ENCODE measurements around the gene LPP. TPM values are rescaled to one million over a fixed set of nuclear protein-coding genes. Genes with fewer than 3 reads are reported as not detected.

The LPP gene
- total and polyA plus RNA-seq, 9 of the 15 experiments (the other 6 are each of a cell fraction or from before 2014, with no cell fraction given), result 0.07 to 0.18 TPM; not detected in 7

GRCh38 chr3:188685789-188686188 is 531.8 kb downstream of the LPP start:
- no peak for ATAC-seq
- H3K9ac ChIP-seq (ENCODE audit: insufficient read depth in 1 of 2, low read depth in 2 of 2, low read length in 2 of 2), result no peak overlapping the region
- H3K4me2 ChIP-seq (ENCODE audit: insufficient read depth, low read length), result no peak overlapping the region
- no peak overlapping the region for H2AFZ ChIP-seq (ENCODE audit: low read depth, low read length)
- 0% methylated on average over 1 of the region's 1 CpG for WGBS (ENCODE audit: insufficient coverage, low coverage, missing lambda C conversion rate)
- 0 out of 2 replicates have a peak, but pooled peaks cover 1% of the 10 kb centered on the region for H3K9me3 ChIP-seq (replicated peaks; ENCODE audit: control insufficient read depth, insufficient read depth, low read depth, low read length)
- ChIA-PET CTCF (ENCODE audit: low intra/inter-chr PET ratio) (interaction anchor here (0.9 kb wide), 1 partner anchor 945 kb away, joined by 3 read pairs; no protein-coding TSS in a partner anchor), POLR2A (interaction anchor here (0.6 kb wide), 1 partner anchor 626 kb away, joined by 3 read pairs; no protein-coding TSS in a partner anchor)
- no TSS peak for BruUV-seq (replicated peaks)
- H3K27me3 ChIP-seq (ENCODE audit: control insufficient read depth in 2 of 2, insufficient read depth in 2 of 2, low read length in 2 of 2), result no peaks in the 10 kb centered on the region
- TF ChIP-seq COPS2 (conservative IDR thresholded peaks at IDR 0.05), result no peak
- no peak for TF ChIP-seq TEAD2 (tag; IDR thresholded peaks at IDR 0.05)
- no peak for TF ChIP-seq TRIM28 (IDR thresholded peaks at IDR 0.05)
- no peak for TF ChIP-seq EP400 (IDR thresholded peaks at IDR 0.05)
- no peak for TF ChIP-seq ZNF124 (CRISPR knock-in tag; IDR thresholded peaks at IDR 0.05)
- no peak for TF ChIP-seq NELFE (IDR thresholded peaks at IDR 0.05; ENCODE audit: insufficient read depth, insufficient read length)
- TF ChIP-seq NR2F6 (CRISPR knock-in tag; IDR thresholded peaks at IDR 0.05), result no peak
- no peak for TF ChIP-seq ZFPM2 (CRISPR knock-in tag; IDR thresholded peaks at IDR 0.05)
- TF ChIP-seq ILF3 (IDR thresholded peaks at IDR 0.05; ENCODE audit: borderline replicate concordance), result no peak
- no peak for TF ChIP-seq PTBP1 (IDR thresholded peaks at IDR 0.05; ENCODE audit: low read depth, low read length)
- no peak for TF ChIP-seq ZNF695 (CRISPR knock-in tag; IDR thresholded peaks at IDR 0.05)
- TF ChIP-seq E4F1 (CRISPR knock-in tag; IDR thresholded peaks at IDR 0.05; ENCODE audit: borderline replicate concordance), result no peak
- TF ChIP-seq ESRRB (CRISPR knock-in tag; IDR thresholded peaks at IDR 0.05; ENCODE audit: borderline replicate concordance), result no peak
- no peak for TF ChIP-seq NBN (IDR thresholded peaks at IDR 0.05; ENCODE audit: low read depth)
- no peak for TF ChIP-seq CEBPG (CRISPR knock-in tag; IDR thresholded peaks at IDR 0.05)
- TF ChIP-seq CEBPG (tag; conservative IDR thresholded peaks at IDR 0.05 in 1 of 2, IDR thresholded peaks at IDR 0.05 in 1 of 2), result no peak
- no peak for TF ChIP-seq FOS (IDR thresholded peaks at IDR 0.05; ENCODE audit: extremely low read depth, insufficient read length)
- no peak for TF ChIP-seq RBM39 (optimal IDR thresholded peaks at IDR 0.05; ENCODE audit: low read depth, low read length)
- TF ChIP-seq RBM34 (IDR thresholded peaks at IDR 0.05; ENCODE audit: borderline replicate concordance, insufficient read depth, low read length), result no peak
- in situ Hi-C loops (cut with MboI), result no loop called here
- H3K9me1 ChIP-seq (ENCODE audit: control insufficient read depth, insufficient read depth, low read length), result no peaks in the 10 kb centered on the region
- H3K79me2 ChIP-seq (ENCODE audit: control insufficient read depth, insufficient read depth, low read length), result no peaks in the 10 kb centered on the region
- intact Hi-C loops (cut with micrococcal nuclease), result no loop called here
- DNase-seq (ENCODE audit: extremely low read depth in 1 of 4, low spot score in 3 of 4), result no peak
- no peak overlapping the region for H3K27ac ChIP-seq (ENCODE audit: extremely low read depth, low read depth, low read length)
- H3K4me3 ChIP-seq, result no peak overlapping the region
- no peaks in the 10 kb centered on the region for H3K4me1 ChIP-seq (replicated peaks in 1 of 2; ENCODE audit: control insufficient read depth in 2 of 2, insufficient read depth in 2 of 2, low read length in 2 of 2)
- no peaks in the 10 kb centered on the region for H4K20me1 ChIP-seq (replicated peaks; ENCODE audit: control insufficient read depth, insufficient read depth, low read length)
- H3K36me3 ChIP-seq (ENCODE audit: control insufficient read depth, insufficient read depth, low read length), result no peaks in the 10 kb centered on the region
- FAIRE-seq, result no peak

Data from K562 (cell line).